NOMO-1 treated with DMSO at 0.1 percent for 48 hours (cell line): ENCODE results near the gene WNT9A.

Experiments
- DNase-seq: peaks from one replicate; lab custom pipeline; 2025; ENCODE audit not compliant: unreplicated experiment; lab: John Stamatoyannopoulos, UW

The WNT9A gene

DNA sequence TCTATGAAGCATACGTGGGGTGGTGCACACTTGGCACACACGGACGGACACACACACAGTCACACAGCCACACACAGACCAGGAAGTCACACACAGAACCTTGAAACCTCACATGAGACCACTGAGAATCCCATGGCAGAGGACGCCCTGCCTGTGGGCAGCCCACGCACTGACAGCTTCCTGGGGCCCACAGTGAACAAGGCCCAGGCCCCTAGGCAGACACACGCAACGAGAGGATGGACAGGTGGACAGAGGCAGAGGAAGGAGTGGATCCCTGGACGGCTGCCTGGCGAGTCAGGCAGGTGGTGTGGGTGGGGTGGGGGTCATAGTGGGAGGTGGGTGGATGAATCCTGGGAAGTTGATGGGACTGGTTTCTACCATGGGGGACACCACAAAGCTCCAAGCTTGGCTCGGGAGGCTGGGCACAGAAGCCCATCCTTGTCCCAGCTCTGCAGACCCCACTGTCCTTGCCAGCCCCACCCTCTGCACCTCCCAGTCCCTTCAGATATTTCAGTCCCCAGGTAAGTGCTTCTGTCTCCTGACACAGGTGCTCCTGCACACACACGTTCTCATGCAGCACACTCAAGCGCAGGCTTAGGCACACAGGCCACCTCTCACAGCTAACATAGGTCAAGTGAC is 49.1 kb downstream of the WNT9A start:
- no peak for DNase-seq

DNA sequence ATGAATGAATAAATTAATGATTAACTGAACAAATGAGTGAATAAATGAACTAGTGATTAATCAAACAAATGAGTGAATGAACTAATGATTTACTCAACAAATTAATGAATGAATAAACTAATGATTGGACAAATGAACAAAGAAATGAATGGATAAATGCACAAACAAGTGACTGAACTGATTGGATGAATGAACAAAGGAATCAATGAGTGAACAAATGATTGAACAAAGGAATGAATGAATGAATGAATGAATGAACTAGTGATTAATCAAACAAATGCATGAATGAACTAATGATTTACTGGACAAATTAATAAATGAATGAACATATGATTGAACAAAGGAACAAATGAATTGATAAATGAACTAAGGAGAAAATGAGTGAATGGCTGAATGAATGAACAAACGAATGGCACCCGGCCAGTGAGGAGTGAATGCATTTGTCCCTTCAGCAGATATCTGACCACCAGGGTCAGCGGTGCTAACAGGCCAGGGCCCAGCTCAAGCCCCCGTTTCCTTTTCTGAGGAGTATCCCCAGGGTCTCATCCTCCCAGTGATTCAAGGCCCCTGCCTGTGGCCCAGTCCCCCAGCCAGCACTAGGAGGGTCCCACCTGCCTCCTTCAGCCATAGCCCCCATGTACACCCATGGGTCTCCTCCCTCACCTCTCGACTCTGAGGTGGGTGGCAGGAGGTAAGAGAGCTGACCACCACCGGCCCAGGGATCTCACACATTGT is 49.9 kb downstream of the WNT9A start:
- DNase-seq = no peak

DNA sequence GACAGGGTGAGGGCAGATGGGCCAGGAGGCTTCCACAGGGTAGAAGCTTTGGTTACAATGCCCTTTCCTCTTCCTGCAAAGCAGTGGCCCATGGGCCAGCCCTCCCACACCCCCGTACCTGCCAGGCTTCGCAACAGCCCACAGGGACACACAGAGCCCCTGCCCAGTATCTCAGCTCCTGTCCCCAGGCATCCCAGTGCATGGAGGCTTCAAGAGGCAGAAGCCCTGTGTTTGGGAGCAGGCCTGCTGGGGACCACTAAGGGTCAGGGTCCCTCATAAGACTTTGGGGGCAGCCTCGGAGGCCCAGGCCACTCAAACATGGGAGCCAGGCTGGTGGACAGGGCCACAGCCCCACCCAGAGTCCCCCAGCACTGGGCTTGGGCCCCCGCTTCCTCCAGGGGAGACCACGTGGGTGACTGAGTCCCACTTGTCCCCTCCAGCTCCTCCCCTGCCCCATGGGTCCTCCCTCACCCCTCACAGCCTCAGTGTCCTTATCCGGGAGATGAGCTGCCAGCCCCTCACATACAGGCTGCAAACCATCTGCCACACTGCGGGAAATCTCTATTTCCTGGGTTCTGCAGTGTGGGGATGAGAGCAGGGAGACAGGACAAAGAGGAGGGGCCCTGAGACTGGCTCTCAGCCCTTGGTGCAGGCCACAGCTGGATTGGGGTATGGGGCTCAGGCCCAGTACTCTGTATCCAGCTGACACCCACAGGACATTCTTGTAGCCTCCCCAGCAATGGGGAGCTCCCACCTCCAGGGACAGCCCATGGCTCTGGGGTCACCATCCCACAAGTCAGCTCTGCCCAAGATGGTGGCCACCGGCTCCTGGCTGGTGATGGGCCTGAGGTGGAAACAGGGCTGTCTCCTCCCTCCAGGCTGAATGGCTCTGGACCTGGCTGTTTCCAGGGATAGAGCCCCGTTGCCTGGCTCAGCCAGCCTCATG is 50.7 kb downstream of the WNT9A start:
- no peak for DNase-seq

DNA sequence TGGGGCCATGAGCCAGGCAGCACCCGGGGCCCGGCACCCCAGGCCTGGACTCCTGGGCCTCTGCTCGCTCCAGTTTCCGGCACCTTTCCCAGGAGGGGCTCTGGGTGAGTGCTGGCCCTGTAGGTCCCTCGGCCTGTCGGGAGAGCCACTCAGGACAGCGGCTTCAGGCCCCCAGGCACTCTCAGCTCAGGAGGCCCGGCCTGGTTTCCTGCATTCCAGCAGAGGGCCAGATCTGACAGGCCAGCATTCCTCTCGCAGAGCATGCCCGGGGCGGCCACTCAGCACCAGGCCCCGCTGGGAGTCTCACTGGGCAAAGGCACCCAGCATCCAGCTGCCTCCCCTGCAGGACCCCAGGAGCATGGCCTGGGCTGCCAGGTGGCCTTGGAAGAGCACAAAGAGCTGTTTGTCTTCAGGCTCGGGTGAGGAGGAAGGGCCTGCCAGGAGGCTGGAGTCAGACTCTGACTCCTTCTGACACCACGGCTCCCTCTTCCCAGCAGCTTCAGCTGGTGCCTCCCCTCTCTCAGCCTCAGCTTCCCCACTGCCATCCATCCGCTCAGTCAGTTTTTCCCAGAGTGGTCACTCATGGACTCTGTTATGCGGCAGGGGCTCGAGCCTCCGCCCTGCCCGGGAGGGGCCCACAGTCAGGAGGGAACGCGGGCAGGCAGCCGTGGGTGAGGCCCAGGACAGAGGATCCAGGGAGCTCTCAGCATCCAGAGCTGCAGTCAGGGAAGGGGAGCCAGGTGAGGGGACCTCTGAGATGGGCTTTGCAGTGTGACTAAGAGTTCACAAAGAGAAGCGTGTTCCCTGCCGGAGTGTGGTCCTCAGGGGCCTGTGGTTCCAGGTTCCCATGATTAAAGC is 51.7 kb downstream of the WNT9A start:
- no peak for DNase-seq

DNA sequence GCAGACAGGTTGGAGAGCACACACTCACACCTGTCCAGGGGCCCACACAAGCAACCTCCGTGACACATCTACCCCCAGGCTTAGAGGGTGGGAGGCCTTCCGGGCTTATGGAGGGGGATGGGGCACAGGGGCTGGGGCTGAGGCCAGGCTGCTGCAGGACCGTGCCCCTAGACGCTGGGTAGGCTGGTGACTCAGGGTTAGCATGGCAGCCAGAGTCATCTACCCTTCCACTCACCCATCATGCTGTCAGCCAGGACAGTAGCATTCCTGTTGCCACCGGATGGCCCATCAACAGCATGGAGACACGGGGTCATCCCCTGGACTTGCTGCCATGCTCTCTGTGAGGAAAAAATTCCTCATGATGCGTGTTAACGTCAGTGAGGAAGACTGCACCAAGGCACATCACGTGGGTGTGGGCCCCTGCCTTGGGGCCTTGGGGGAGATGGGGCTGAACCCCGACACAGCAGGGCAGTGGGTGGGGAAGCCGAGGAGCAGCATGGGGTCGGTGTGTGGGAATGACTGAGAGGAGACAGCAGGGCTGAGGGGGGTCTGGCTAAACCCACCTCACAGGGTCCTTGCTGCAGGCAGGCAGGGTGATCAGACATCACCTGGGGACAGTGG is 52.8 kb downstream of the WNT9A start:
- no peak for DNase-seq

DNA sequence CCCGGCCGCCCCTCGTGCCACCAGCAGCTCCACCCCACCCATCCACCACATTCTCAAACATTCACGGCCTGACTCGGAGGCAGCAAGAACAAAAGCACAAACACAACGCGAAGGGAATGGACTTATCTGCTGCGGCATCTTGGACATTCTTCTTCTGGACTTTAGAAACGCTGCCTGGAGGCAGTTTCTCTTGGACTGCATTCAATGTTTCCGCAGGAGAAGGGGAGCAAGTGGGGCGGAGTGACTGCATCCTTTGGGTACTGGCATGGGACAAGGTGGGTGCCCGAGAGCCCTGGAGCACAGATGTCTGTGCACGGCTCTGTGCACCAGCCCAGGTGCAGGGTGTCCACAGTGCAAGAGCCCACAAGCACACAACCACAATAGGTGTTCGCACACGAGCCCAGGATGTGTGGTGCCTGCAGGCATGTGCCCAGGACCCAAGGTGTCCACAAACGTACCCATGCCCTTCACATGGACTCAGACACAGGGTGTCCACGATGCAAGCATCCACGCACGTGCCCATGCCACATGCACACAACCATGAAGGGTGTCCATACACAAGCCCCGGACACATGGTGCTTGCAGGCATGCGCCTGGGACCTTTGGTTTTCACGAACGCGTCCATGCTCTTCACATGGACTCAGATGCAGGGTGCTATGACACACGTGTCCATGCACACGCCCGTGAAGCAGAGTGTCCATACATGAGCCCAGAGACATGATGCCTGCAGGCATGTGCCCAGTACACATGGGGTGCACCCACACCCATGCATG is 53.6 kb downstream of the WNT9A start:
- DNase-seq = no peak

DNA sequence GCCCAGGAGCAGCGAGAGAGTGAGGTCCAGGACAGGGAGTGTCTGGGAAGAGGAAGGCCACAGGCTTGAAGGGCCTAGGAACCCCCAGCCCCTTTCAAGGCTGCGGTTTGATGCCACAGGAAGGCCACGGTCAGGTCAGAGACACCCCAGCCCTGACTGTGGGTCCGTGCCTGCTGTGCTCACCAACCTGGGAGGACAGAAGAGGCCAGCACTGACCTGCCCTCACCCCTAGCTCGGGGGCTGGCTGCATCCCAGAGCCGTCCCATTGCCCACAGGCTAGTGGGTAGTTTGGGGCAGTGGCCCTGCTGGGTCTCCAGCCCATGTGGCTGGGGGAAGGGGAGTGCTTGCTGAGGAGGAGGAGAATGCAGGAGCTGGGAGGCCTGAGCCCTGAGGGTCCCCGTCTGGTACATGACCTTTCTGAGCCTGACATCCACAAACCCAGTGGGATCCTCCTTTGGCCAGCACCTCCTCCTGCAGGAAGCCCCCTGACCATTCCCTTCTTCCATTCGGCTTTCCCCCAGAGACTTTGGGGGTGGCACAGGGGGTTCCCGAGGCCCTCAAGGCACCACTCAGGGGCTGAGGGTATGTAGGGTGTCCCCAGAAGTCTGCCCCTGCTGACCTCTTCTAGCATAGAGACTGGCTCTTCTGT is 54.3 kb downstream of the WNT9A start:
- DNase-seq = no peak

DNA sequence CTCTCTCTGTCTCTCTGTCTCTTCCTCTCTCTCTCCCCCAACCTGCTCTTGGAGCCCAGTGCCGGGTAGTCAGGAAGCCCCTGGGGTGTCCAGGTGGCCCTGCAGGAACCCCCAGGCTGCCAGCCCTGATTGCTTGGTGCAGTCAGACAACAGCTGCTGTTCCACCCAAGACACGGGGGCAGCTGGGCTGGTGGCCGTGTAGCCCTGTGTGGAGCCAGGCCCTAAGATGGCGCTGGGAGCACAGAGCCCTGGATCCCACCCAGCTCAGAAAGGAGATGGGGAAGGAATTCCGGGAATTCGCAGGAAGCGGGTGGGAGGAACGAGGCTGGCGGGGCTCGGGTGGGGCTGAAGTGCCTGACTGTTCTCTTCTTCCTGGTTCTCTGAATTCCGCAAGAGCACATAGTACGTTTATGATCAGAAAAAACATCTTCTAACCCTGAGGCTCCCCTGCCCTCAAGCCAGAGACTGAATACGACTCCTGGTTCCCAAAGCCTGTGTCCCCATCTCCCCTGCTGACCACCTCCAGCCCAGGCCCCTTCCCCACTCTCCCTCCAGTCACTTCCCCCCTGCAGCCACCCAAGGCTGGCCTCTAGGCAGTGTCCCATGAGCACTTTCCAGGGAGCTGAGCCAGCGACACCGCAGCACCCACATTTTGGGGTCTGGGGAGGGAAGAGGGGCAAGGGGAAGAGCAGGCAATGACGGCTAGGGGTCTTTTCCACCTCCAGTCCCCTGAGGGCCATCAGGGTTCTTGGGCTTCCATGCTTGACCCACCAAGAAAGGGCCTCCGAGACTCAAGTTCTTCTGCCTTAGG is 55.0 kb downstream of the WNT9A start:
- no peak for DNase-seq

DNA sequence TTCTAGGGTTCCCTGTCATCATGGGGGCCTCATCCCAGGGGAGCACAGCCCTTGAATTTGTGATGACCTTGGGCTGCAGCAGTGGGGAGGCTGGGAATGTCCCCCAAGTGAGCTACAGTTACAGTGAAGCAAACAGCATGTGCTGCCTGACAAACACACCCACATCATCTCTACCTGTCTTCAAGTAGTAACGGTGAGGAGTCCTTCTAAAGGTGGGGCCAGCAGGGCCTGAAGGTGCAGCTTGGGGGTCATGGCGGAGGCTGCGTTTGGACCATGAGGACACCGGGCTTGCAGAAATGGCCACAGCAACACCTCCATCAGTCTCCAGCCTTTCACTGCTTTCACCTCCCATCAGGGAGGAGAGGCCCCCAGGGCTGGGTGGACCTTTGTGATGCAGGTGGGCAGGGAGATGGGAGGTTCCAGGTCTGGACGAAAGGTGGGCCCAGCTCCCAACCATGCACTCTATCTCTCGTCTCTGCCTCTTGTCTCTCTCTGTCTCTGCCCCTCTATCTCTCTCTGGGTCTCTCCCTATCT is 55.7 kb downstream of the WNT9A start:
- no peak for DNase-seq

DNA sequence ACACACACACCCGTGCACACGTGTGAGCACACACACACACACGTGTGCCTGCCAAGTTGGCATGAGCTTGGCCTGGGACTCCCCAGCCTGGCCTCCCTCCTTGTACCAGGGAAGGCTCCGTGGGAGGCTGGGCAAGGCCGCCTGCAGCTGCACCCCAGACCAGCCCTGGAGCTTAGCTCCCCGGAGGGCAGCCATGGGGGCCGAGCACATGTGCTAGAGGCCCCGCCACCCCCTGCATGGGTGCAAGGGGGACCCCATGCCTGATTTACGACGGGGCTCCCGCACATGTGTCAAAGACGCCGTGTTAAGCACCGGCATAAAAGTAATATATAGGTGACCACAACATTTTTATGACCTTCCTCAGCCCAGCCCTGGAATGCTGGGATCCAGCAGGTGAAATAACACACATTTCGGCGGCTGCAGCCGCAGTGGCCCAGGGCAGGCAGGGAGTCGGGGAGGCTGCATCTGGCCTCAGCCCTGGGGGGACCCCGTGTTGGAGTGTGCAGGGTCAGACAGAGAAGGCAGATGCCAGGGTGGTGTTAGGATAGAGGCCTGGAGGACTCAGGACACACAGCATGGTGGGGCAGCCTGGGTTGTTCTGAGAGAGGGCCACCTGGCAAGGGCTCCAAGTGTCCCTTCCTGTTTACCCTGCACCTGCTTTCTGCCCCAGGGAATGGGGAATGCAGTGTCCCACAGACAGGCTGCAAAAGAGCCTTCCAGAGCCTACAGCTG is 56.3 kb downstream of the WNT9A start:
- DNase-seq = no peak

DNA sequence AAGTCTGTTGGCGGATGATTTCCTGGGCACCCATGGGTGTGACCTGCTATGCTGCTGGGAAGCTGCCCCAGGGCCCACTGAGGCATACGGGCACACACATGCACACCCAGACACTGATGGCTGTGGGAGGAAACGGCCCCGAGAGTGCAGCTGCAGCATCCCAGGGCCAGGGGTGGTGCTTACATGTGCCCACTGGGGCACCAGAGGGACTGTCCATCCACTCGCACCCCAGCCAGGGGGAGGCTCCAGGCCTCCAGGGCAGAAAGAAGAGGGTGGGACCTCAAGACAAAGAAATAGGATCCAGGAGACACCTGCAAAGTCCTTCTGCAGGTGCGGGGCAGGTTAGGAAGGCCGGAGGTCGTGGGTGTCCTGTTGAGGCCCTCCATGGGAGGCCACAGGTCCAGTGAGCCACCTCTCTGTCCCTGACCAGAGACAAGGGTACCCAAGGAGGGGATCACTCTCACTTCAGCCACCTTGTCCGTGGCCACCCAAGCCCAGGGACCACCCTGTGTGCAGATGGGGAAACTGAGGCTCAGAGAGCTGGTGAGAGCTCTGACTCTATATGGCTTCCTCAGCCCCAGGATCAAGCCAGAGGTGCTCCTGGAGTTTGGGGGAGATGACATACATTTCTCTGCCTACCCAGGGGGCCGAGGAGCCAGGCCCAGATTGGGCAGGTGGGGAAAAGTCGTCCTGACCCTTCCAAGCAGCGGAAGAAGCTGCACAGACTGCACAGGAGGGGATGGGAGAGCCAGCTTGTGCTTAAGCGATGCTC is 57.1 kb downstream of the WNT9A start:
- DNase-seq = no peak

DNA sequence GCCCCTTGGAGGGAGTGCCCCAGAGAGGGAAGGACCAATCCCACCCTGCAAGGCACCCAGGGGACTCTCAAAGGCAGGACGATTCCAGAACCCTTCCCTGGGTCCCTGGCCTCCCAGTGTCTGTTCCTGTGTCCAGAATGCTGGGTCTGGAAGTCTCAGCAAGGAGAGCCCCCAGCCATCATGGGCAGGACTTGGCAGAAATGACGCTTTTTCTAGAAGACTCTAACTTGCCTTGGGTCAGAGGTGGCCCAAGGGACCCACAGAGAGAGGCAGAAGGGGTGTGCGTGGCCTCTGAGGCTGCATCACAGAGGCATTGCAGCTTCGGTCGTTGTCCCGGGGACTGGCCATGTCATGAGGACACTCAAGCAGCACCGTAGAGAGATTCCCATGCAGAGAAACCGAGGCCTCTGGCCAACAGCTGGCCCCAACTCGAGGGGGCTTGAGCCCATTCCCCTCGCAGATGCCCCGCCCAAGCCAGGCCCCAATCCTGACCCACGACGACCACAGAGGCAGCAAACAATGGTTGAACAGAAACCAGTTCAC is 57.8 kb downstream of the WNT9A start:
- DNase-seq = no peak

DNA sequence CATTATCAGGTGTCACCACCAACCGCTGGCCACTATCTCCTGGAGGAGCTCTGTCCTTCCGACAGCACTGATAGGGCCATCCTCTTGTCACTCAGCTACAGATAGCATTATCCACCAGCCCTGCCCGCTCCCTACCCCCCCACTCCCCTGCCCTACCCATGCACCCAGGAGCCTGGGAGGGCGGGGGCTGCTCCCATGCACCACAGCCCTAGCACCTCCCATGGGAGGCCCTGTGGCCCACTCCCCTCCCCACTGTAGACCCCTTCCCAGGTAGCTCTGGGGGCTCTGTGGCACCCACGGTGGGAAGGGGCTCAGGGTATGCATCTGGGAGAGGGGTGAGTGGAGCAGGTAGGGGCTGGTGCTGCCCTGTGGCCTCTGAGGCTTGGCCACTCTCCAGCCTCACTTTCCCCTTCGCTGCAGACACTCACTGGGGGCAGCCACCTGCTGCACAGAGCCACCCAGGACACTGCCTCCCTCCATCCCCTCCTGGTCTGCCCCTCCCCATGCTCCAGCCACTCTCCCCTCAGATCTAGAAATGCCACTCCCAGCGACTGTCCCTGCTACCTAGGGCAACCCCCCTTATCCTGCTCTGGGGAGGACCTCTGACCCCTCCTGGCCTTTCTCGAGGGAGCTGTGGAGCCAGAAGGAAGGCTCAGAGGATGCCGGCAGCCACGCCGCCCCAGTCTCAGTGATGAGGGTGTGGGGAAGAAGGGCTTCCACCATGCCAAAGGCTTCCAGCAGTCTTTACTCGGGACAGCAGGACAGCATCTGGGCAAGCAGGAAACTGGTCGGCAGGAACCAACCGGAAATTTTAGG is 58.5 kb downstream of the WNT9A start:
- DNase-seq = no peak

DNA sequence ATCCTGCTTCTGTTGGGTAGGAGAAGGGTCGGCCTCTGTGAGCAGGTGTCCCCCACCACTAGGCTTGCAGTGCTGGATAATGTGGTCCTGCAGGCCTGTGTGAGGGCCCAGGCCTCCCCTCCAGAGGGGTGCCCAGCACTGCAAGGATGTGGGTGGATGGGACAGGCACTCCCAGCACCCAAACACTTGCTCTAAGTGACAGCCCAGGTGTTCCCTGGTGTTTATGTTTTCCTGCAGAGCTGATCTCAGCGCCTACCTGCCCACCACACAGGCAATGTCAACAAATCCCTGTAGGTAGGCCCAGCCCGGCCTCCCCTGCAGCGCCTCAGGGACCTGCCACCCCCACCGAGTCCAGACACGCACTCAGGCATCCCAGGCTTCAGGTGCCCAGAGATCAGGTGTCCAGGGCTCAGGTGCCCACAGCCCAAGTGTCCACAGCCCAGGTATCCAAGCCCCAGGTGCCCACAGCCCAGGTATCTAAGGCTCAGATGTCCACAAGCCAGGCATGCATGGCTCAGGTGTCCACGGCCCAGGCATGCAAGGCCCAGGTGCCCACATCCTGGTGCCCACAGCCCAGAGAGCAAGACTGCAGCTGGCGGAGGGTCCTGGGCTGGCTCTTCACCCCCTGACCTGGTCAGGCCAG is 59.2 kb downstream of the WNT9A start:
- DNase-seq = no peak
